Ascending aorta (tissue), 2 donors: ENCODE data around the gene GPC6. TPM values are rescaled to one million over a fixed set of nuclear protein-coding genes. Genes with fewer than 3 reads are reported as not detected.

Experiments
- DNase-seq, 2 donors: peaks; one replicate each; pipeline ENCODE4 v3.0.0-alpha.2; 2019; ENCODE audit warnings: low spot score in 2 of 2
- H3K27ac ChIP-seq, 2 donors: fragments of 200-600 bp; sonication (generic); one replicate each; pipeline ENCODE4 v1.5.1; 2016 to 2017; ENCODE audit warnings: mild to moderate bottlenecking in 1 of 2
- H3K27me3 ChIP-seq: fragments of 200-600 bp; sonication (generic); one replicate; pipeline ENCODE4 v1.5.1; 2017
- H3K36me3 ChIP-seq, 2 donors: fragments of 200-600 bp; sonication (generic); one replicate each; pipeline ENCODE4 v1.5.1; 2016
- H3K4me1 ChIP-seq, 2 donors: fragments of 200-600 bp; sonication (generic); one replicate each; pipeline ENCODE4 v1.5.1; 2016 to 2017; ENCODE audit warnings: mild to moderate bottlenecking in 1 of 2
- H3K4me3 ChIP-seq, 2 donors: fragments of 200-600 bp; sonication (generic); one replicate each; pipeline ENCODE4 v1.5.1; 2016 to 2017; ENCODE audit warnings: mild to moderate bottlenecking in 1 of 2
- H3K9me3 ChIP-seq, 2 donors: fragments of 200-600 bp; sonication (generic); one replicate each; pipeline ENCODE4 v1.5.1; 2016
- CTCF ChIP-seq, 3 experiments: fragments of 200-600 bp in 2 of 3; fragments of 450-650 bp in 1 of 3; sonication (generic) in 2 of 3; IDR thresholded peaks; one replicate each; pipeline ENCODE4 v1.5.1; 2016 to 2019; ENCODE audit warnings: antibody characterized with exemption in 3 of 3, mild to moderate bottlenecking in 1 of 3, moderate library complexity in 1 of 3
- intact Hi-C: fragments of 100-400 bp; cut with DNase I; formaldehyde crosslinking; loops from one replicate; pipeline ENCODE4 v1.15.1; 2023
- total RNA-seq: library from RNA; depleted of rRNA; stranded (reverse); fragments of >200 nt; gene quantifications from one replicate; pipeline ENCODE4 v1.1.0, GENCODE V29; 2016

Gene GPC6
- total RNA-seq, 1 donor from 2014 or later = 23.2 TPM

- intact Hi-C loops = no loop called here
Measured at GRCh38 chr13:93635616-93636032, 409.0 kb downstream of the GPC6 start.

GRCh38 chr13:93637852-93638251 lies 411.2 kb downstream of the GPC6 start:
- no peak for TF ChIP-seq CTCF (IDR thresholded peaks at IDR 0.05)

More at GRCh38 chr13:93635616-93636032, 409.0 kb downstream of the GPC6 start:
- Histone ChIP-seq H3K9me3 (no peaks in the 10 kb centered on the region), H3K4me3 (no peak overlapping the region), H3K27me3 (no peaks in the 10 kb centered on the region), H3K27ac (no peak overlapping the region), H3K4me1 (no peaks in the 10 kb centered on the region), H3K36me3 (no peaks in the 10 kb centered on the region)
- peak in 1 of 2 donors; percentile 62 for DNase-seq
- no peak for TF ChIP-seq CTCF (IDR thresholded peaks at IDR 0.05)

GRCh38 chr13:93640452-93640851 lies 413.8 kb downstream of the GPC6 start:
- Histone ChIP-seq H3K9me3 (no peaks in the 10 kb centered on the region), H3K36me3 (no peaks in the 10 kb centered on the region), H3K27me3 (no peaks in the 10 kb centered on the region), H3K4me3 (no peak overlapping the region), H3K27ac (no peak overlapping the region), H3K4me1 (peaks cover 0 to 2% of the 10 kb centered on the region in 2 donors)
- intact Hi-C loops = no loop called here
- TF ChIP-seq CTCF (IDR thresholded peaks at IDR 0.05) = no peak
- no peak for DNase-seq

More at GRCh38 chr13:93637852-93638251, 411.2 kb downstream of the GPC6 start:
- H3K36me3 ChIP-seq = no peaks in the 10 kb centered on the region
- DNase-seq = no peak
- no peaks in the 10 kb centered on the region for H3K4me1 ChIP-seq
- no peaks in the 10 kb centered on the region for H3K27me3 ChIP-seq
- intact Hi-C loops = no loop called here
- no peak overlapping the region for H3K4me3 ChIP-seq
- H3K27ac ChIP-seq = no peak overlapping the region
- H3K9me3 ChIP-seq = no peaks in the 10 kb centered on the region

GRCh38 chr13:93646245-93646644 lies 419.6 kb downstream of the GPC6 start:
- intact Hi-C loops = no loop called here
- Histone ChIP-seq H3K4me1 (peaks cover 0 to 5% of the 10 kb centered on the region in 2 donors), H3K27ac (no peak overlapping the region), H3K4me3 (no peak overlapping the region), H3K36me3 (no peaks in the 10 kb centered on the region), H3K9me3 (no peaks in the 10 kb centered on the region), H3K27me3 (no peaks in the 10 kb centered on the region)
- TF ChIP-seq CTCF (IDR thresholded peaks at IDR 0.05) = no peak
- DNase-seq = no peak

GRCh38 chr13:93649496-93649895 lies 422.9 kb downstream of the GPC6 start:
- Histone ChIP-seq H3K4me1 (peaks cover 0 to 5% of the 10 kb centered on the region in 2 donors), H3K27ac (no peak overlapping the region), H3K27me3 (no peaks in the 10 kb centered on the region), H3K4me3 (no peak overlapping the region), H3K36me3 (no peaks in the 10 kb centered on the region), H3K9me3 (no peaks in the 10 kb centered on the region)
- no peak for DNase-seq
- TF ChIP-seq CTCF (IDR thresholded peaks at IDR 0.05) = no peak
- intact Hi-C loops = no loop called here

GRCh38 chr13:93653776-93654175 lies 427.2 kb downstream of the GPC6 start:
- no peaks in the 10 kb centered on the region for H3K27me3 ChIP-seq
- H3K27ac ChIP-seq = no peak overlapping the region
- no peak overlapping the region for H3K4me3 ChIP-seq
- no peaks in the 10 kb centered on the region for H3K36me3 ChIP-seq
- no peaks in the 10 kb centered on the region for H3K4me1 ChIP-seq
- peaks cover 0 to 4% of the 10 kb centered on the region in 2 donors for H3K9me3 ChIP-seq
- intact Hi-C loops = no loop called here
- DNase-seq = no peak
- no peak for TF ChIP-seq CTCF (IDR thresholded peaks at IDR 0.05)
